ENCODE results near the gene PEX7. TPM values are rescaled to one million over a fixed set of nuclear protein-coding genes. Genes with fewer than 3 reads are reported as not detected.
"Not testable (repeated sequence)": the region's sequence is repeated elsewhere in the genome, so short reads cannot be mapped to it uniquely, and the experiment has no call there.

The PEX7 gene
- polyA plus RNA-seq, 3 donors, result 3.0 to 6.1 (median 3.9) TPM

GRCh38 chr6:136812174-136812573 is 10.2 kb upstream of the PEX7 start:
- no peak overlapping the region for H3K4me2 ChIP-seq (replicated peaks; ENCODE audit: extremely low read depth, low read length, poor library complexity, severe bottlenecking)
- Mint-ChIP-seq H3K9me3 (peaks cover 0 to 2% (median 0%) of the 10 kb centered on the region in 7 donors), H3K4me3 (no peak overlapping the region), H3K27me3 (ENCODE audit: low read depth in 3 of 3) (peaks cover 0 to 1% (median 0%) of the 10 kb centered on the region in 3 donors), H3K27ac (no peak overlapping the region), H3K36me3 (no peaks in the 10 kb centered on the region), H3K4me1 (no peaks in the 10 kb centered on the region)
- no peaks in the 10 kb centered on the region for H4K20me1 ChIP-seq (ENCODE audit: insufficient read depth, low read length)
- intact Hi-C loops (cut with micrococcal nuclease), result no loop called here
- H3K4me1 ChIP-seq (ENCODE audit: control insufficient read depth in 1 of 2, insufficient read depth in 2 of 2, low read length in 2 of 2), result no peaks in the 10 kb centered on the region
- H3K79me2 ChIP-seq (ENCODE audit: insufficient read depth, low read length), result no peaks in the 10 kb centered on the region
- no peak for TF ChIP-seq CTCF (IDR thresholded peaks at IDR 0.05)
- H2AFZ ChIP-seq (ENCODE audit: insufficient read depth, low read depth, low read length, poor library complexity, severe bottlenecking), result no peak overlapping the region
- no peak for DNase-seq
- H3K9me3 ChIP-seq (replicated peaks in 1 of 2; ENCODE audit: control insufficient read depth in 1 of 2, insufficient read depth in 1 of 2, low read length in 2 of 2), result no peaks in the 10 kb centered on the region
- H3K9ac ChIP-seq (ENCODE audit: insufficient read depth, low read length, poor library complexity, severe bottlenecking), result no peak overlapping the region
- H3K4me3 ChIP-seq (replicated peaks in 1 of 3; ENCODE audit: low read depth in 2 of 3, low read length in 3 of 3), result no peak overlapping the region
- H3K27me3 ChIP-seq (ENCODE audit: control insufficient read depth in 2 of 2, insufficient read depth in 2 of 2, low read length in 2 of 2), result no peaks in the 10 kb centered on the region
- no peaks in the 10 kb centered on the region for H3K36me3 ChIP-seq (replicated peaks in 1 of 2; ENCODE audit: control insufficient read depth in 1 of 2, insufficient read depth in 2 of 2, low read length in 2 of 2)
- WGBS (ENCODE audit: insufficient coverage), result 100% methylated on average over 1 of the region's 2 CpGs
- no peak overlapping the region for H3K27ac ChIP-seq (ENCODE audit: low read depth in 1 of 2, low read length in 2 of 2)

- H3K36me3 ChIP-seq (replicated peaks in 1 of 2; ENCODE audit: control insufficient read depth in 1 of 2, insufficient read depth in 2 of 2, low read length in 2 of 2); H3K4me3 ChIP-seq (replicated peaks in 1 of 3; ENCODE audit: low read depth in 2 of 3, low read length in 3 of 3); H3K36me3 Mint-ChIP-seq; DNase-seq; H3K4me3 Mint-ChIP-seq; H4K20me1 ChIP-seq (ENCODE audit: insufficient read depth, low read length); H3K9ac ChIP-seq (ENCODE audit: insufficient read depth, low read length, poor library complexity, severe bottlenecking); H3K4me1 ChIP-seq (ENCODE audit: control insufficient read depth in 1 of 2, insufficient read depth in 2 of 2, low read length in 2 of 2); H3K27me3 Mint-ChIP-seq (ENCODE audit: low read depth in 3 of 3); H3K4me1 Mint-ChIP-seq; intact Hi-C loops (cut with micrococcal nuclease); H3K27me3 ChIP-seq (ENCODE audit: control insufficient read depth in 2 of 2, insufficient read depth in 2 of 2, low read length in 2 of 2); H2AFZ ChIP-seq (ENCODE audit: insufficient read depth, low read depth, low read length, poor library complexity, severe bottlenecking); H3K27ac Mint-ChIP-seq; H3K27ac ChIP-seq (ENCODE audit: low read depth in 1 of 2, low read length in 2 of 2); H3K79me2 ChIP-seq (ENCODE audit: insufficient read depth, low read length); H3K4me2 ChIP-seq (replicated peaks; ENCODE audit: extremely low read depth, low read length, poor library complexity, severe bottlenecking); H3K9me3 ChIP-seq (replicated peaks in 1 of 2; ENCODE audit: control insufficient read depth in 1 of 2, insufficient read depth in 1 of 2, low read length in 2 of 2); H3K9me3 Mint-ChIP-seq: not testable (repeated sequence)
- WGBS (ENCODE audit: insufficient coverage), result no CpG with 5 or more reads among the region's 1 CpG
Measured at GRCh38 chr6:136815608-136816007, 6.8 kb upstream of the PEX7 start.
